Type B pancreatic cell (in vitro differentiated cells): Measurements from ENCODE around the gene PLPP3. TPM values are rescaled to one million over a fixed set of nuclear protein-coding genes. Genes with fewer than 3 reads are reported as not detected.

Experiments
- DNase-seq: peaks from one replicate; pipeline ENCODE4 v3.0.0; 2021; ENCODE audit warnings: mixed read lengths; ENCODE audit not compliant: unreplicated experiment; ENCODE audit errors: extremely low spot score
- H3K27ac Mint-ChIP-seq: 2 replicates; pipeline ENCODE4 v1.8.0; 2021; ENCODE audit warnings: mild to moderate bottlenecking, mixed read lengths
- H3K27me3 Mint-ChIP-seq: 2 replicates; pipeline ENCODE4 v1.8.0; 2021; ENCODE audit warnings: mixed read lengths
- H3K36me3 Mint-ChIP-seq: 2 replicates; pipeline ENCODE4 v1.8.0; 2021; ENCODE audit warnings: mixed read lengths
- H3K4me1 Mint-ChIP-seq: one replicate; pipeline ENCODE4 v1.8.0; 2021; ENCODE audit warnings: mixed read lengths; ENCODE audit not compliant: unreplicated experiment
- H3K4me3 Mint-ChIP-seq: 2 replicates; pipeline ENCODE4 v1.8.0; 2021; ENCODE audit warnings: mild to moderate bottlenecking, mixed read lengths
- H3K9me3 Mint-ChIP-seq: 2 replicates; pipeline ENCODE4 v1.8.0; 2021; ENCODE audit warnings: mixed read lengths
- total RNA-seq: library from RNA; stranded (reverse); gene quantifications from 2 replicates; pipeline ENCODE4 v1.2.1, GENCODE V29; 2021; ENCODE audit warnings: low replicate concordance
- TF ChIP-seq, protein P1 (sequence below): fragments of 200-600 bp; sonication (generic); conservative IDR thresholded peaks from 2 replicates; pipeline ENCODE4 v1.5.0; 2021; ENCODE audit warnings: antibody characterized with exemption, mild to moderate bottlenecking

Gene PLPP3
- total RNA-seq, 1 donor from 2014 or later: 79.0 TPM

DNA sequence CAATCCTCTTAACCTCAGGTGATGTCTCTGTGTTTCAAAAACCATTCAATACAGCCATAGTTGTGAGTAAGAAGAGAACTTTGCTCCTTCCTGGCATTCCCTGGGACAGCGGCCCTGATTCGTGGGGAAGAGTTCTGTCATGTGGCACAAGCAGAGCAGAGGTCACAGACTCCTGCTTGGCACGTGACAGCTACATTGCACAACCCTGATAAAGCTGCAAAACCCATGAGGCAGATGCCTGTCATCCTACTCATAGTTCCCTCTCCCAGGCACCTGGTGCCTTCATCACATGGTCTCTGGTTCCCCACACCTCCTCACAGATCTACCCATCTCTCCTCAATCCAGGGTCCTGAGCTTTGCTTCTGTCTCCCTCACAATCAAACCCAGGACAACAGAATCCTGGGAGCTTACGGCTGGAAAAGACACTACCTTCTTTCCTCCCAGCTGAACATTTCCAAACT, 70.8 kb downstream of the PLPP3 start:
- Mint-ChIP-seq H3K27ac (peak overlapping the region; percentile 63), H3K4me3 (peak overlapping the region; percentile 32), H3K4me1 (peaks cover 54% of the 10 kb centered on the region), H3K9me3 (peaks cover 4% of the 10 kb centered on the region), H3K27me3 (no peaks in the 10 kb centered on the region), H3K36me3 (peaks cover 77% of the 10 kb centered on the region)
- DNase-seq: no peak
- TF ChIP-seq, protein P1, sequence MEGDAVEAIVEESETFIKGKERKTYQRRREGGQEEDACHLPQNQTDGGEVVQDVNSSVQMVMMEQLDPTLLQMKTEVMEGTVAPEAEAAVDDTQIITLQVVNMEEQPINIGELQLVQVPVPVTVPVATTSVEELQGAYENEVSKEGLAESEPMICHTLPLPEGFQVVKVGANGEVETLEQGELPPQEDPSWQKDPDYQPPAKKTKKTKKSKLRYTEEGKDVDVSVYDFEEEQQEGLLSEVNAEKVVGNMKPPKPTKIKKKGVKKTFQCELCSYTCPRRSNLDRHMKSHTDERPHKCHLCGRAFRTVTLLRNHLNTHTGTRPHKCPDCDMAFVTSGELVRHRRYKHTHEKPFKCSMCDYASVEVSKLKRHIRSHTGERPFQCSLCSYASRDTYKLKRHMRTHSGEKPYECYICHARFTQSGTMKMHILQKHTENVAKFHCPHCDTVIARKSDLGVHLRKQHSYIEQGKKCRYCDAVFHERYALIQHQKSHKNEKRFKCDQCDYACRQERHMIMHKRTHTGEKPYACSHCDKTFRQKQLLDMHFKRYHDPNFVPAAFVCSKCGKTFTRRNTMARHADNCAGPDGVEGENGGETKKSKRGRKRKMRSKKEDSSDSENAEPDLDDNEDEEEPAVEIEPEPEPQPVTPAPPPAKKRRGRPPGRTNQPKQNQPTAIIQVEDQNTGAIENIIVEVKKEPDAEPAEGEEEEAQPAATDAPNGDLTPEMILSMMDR: no peak

DNA sequence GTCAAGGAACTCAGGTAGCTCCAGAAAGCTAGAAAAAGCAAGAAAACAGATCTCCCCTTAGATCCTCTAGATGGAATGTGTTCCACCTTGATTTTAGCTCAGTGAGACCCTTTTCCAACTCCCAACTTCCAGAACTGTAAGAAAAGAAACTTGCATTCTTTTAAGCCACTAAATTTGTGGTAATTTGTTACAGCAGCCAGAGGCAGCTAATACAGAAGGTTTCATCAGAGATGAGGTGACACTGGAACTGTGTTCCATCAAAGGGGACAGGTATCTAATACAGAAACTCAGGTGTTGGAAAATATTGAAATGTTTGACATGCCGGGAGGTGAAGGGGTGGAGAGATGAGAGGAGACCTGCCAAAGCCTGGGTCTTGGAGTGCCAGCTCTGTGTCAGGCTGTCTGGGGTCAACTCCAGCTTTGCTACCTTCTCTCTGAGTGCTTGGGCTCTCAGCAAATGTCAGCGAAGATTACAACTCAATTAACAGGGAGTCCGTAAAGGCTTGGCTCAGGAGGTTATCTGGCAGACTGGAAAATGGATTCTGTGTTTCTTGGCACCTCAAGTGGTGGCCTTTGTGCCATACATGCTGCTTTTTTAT, 71.3 kb downstream of the PLPP3 start:
- H3K4me3 Mint-ChIP-seq: peak overlapping the region; percentile 32
- H3K9me3 Mint-ChIP-seq: peaks cover 4% of the 10 kb centered on the region
- no peaks in the 10 kb centered on the region for H3K27me3 Mint-ChIP-seq
- peaks cover 73% of the 10 kb centered on the region for H3K36me3 Mint-ChIP-seq
- DNase-seq: no peak
- peak overlapping the region; percentile 63 for H3K27ac Mint-ChIP-seq
- TF ChIP-seq, protein P1: no peak
- H3K4me1 Mint-ChIP-seq: peaks cover 49% of the 10 kb centered on the region

DNA sequence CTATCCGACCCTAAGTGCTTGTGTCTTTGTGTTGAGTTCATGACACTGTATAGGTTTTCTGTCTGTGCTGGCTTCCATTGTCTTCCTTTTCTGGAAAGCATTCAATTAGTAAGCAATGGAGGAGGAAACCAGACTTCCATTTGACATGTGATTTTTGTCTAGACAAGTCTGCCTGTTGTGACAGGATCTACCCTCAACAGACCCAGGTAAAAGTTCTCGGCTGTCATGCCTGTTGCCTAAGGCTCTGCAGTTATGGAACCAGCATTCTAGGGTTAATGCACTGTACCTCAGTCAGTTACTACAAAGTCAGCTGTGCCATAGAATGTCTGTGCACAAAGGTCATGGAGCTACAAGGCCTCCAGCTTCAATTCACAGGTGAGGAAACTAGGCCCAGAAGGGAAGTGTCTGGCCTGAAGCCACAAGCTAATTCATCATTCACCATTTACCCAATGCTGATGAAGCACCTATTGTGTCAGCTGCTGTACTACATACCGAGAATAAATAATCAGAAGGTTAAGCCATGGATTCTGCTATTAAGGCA, 72.3 kb downstream of the PLPP3 start:
- Mint-ChIP-seq H3K4me3 (no peak overlapping the region), H3K36me3 (peaks cover 75% of the 10 kb centered on the region), H3K4me1 (peaks cover 50% of the 10 kb centered on the region), H3K27me3 (no peaks in the 10 kb centered on the region), H3K27ac (peak overlapping the region; percentile 63), H3K9me3 (peaks cover 4% of the 10 kb centered on the region)
- no peak for DNase-seq
- TF ChIP-seq, protein P1: no peak

DNA sequence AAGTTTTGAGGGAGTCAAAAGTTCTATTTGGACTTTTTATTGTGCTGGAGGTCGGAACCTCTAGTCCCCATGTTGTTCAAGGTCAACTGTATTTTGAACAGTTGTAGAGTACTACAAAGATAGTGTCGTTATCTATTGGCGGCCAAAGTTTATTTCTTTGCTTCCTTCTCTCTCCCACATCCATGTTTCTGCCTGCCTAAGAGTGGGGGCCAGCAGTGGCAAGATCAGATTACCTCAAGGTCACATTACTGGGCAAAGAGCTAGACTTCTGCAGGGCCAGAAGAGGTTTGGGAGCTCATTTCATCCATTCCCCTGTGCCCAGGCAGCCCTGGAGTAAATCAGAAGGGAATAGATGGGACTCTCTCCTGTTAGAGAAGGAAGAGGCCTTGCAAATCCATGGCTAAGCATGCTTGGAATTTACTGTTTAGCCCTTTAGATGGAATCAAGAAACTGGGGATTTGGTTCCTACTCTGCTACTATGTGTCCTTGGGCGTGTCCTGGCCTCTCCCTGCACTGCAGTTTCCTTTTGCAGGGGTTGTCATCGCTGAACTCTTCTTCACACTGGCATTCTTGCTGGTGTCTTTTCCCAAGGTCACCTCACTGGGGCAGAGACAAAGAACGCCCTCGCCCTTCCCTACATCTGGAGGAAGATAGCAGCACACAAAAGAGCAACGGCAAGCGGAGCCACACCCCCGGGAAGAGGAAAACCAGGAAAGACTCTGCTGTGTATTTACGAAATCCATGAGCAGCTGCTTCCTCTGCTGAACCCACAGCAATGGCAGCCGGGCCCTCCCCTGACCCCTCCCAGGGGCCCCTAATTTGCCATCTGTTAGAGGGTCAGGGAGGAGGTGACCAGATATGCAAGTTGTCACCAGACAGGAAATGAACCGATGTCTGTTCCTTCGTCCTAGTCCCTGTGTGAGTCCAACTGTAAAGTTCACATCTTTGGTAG, 73.3 kb downstream of the PLPP3 start:
- H3K27me3 Mint-ChIP-seq: no peaks in the 10 kb centered on the region
- DNase-seq: no peak
- TF ChIP-seq, protein P1: no peak
- H3K4me1 Mint-ChIP-seq: peaks cover 53% of the 10 kb centered on the region
- peak overlapping the region; percentile 64 for H3K27ac Mint-ChIP-seq
- peaks cover 4% of the 10 kb centered on the region for H3K9me3 Mint-ChIP-seq
- H3K4me3 Mint-ChIP-seq: no peak overlapping the region
- peaks cover 77% of the 10 kb centered on the region for H3K36me3 Mint-ChIP-seq

DNA sequence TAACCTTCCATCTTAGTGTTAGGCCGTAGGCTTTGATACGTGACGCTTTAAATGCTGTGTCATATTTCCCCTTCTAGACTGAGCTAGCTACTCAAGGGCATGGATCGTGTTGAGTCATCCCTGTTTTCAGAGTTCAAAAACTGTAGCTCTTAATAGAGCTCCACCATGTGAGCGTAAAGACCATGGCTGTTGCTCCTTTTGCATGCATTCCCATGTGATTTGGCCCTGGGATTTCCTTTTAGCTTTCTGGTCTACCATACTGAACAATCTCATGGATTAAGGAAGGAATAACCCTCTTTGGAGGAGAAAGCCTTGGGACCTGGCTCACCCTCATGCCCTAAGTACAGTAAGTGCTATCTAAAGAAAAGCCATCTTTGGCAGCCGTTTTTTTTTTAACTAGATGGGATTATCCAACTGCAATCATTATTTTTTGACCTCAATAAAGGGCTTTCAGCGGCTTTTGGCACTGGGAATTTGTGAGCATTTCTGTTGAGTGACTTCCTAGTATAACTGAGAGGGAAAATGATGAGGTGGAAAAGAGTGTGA, 76.6 kb downstream of the PLPP3 start:
- peak; percentile 13 for DNase-seq
- no peak overlapping the region for H3K4me3 Mint-ChIP-seq
- H3K36me3 Mint-ChIP-seq: peaks cover 80% of the 10 kb centered on the region
- TF ChIP-seq, protein P1: no peak
- H3K27me3 Mint-ChIP-seq: no peaks in the 10 kb centered on the region
- H3K9me3 Mint-ChIP-seq: peaks cover 4% of the 10 kb centered on the region
- peaks cover 57% of the 10 kb centered on the region for H3K4me1 Mint-ChIP-seq
- H3K27ac Mint-ChIP-seq: no peak overlapping the region
